T-helper 17 cell (primary cell): ENCODE measurements around the gene VIPR1. TPM values are rescaled to one million over a fixed set of nuclear protein-coding genes. Genes with fewer than 3 reads are reported as not detected.

Source experiments
- total RNA-seq, 4 donors: library from RNA in 2 of 4; stranded (reverse) in 2 of 4; gene quantifications; one replicate each; pipeline ENCODE4 v1.2.3 and lab custom pipeline; 2022 to 2026

VIPR1 gene
- total RNA-seq, 2 donors from 2014 or later = 33.4 to 72.9 TPM

Other genes with a start within 250 kb of the VIPR1 start
- not detected for gene CCK, start 236.5 kb upstream of the VIPR1 start, total RNA-seq
- not detected for gene LYZL4, start 92.0 kb upstream of the VIPR1 start, total RNA-seq
- 10 to 100 TPM; 83.2 to 84.5 TPM for gene SEC22C, start 79.3 kb downstream of the VIPR1 start, total RNA-seq
- 10 to 100 TPM; 42.7 to 49.1 TPM for gene SS18L2, start 88.2 kb downstream of the VIPR1 start, total RNA-seq
- gene NKTR, start 98.0 kb downstream of the VIPR1 start, total RNA-seq = 100 to 1,000 TPM; 240 to 241 TPM
- 1 to 10 TPM in 1 of 2 donors, under 1 TPM in 1; 0.89 to 1.1 TPM for gene ZBTB47, start 151.1 kb downstream of the VIPR1 start, total RNA-seq
- gene KLHL40, start 182.9 kb downstream of the VIPR1 start, total RNA-seq = not detected
- not detected for gene HHATL, start 200.2 kb downstream of the VIPR1 start, total RNA-seq